HG02678 (cell line): ENCODE results near the gene MRRF.
"Not testable (repeated sequence)": the region's sequence is repeated elsewhere in the genome, so short reads cannot be mapped to it uniquely, and the experiment has no call there.

Experiments
- ATAC-seq: cut with Tn5 transposase; IDR thresholded peaks from one replicate; pipeline ENCODE4 v1.9.1; 2021; ENCODE audit warnings: mild to moderate bottlenecking, moderate library complexity; ENCODE audit not compliant: unreplicated experiment

Gene MRRF

GRCh38 chr9:122327175-122327574 lies 62.5 kb downstream of the MRRF start:
- ATAC-seq: no peak

- no peak for ATAC-seq
These were observed 64.9 kb downstream of the MRRF start for GRCh38 chr9:122329597-122329996.

- ATAC-seq: not testable (repeated sequence)
These were observed 65.8 kb downstream of the MRRF start for GRCh38 chr9:122330466-122330865.

- no peak for ATAC-seq
These were observed 66.8 kb downstream of the MRRF start for GRCh38 chr9:122331523-122331927.

- ATAC-seq: no peak
These were observed 67.4 kb downstream of the MRRF start for GRCh38 chr9:122332083-122332482.

- ATAC-seq: no peak
These were observed 68.0 kb downstream of the MRRF start for GRCh38 chr9:122332644-122333043.

GRCh38 chr9:122333169-122333808 lies 68.6 kb downstream of the MRRF start:
- ATAC-seq: no peak

- no peak for ATAC-seq
These were observed 70.2 kb downstream of the MRRF start for GRCh38 chr9:122334916-122335315.

GRCh38 chr9:122336189-122336588 lies 71.5 kb downstream of the MRRF start:
- no peak for ATAC-seq

- ATAC-seq: no peak
These were observed 72.3 kb downstream of the MRRF start for GRCh38 chr9:122336866-122337555.

GRCh38 chr9:122337556-122337929 lies 72.9 kb downstream of the MRRF start:
- no peak for ATAC-seq

- ATAC-seq: no peak
These were observed 73.9 kb downstream of the MRRF start for GRCh38 chr9:122338536-122338935.

- ATAC-seq: no peak
These were observed 74.3 kb downstream of the MRRF start for GRCh38 chr9:122338994-122339393.

GRCh38 chr9:122339579-122339978 lies 74.9 kb downstream of the MRRF start:
- no peak for ATAC-seq

- no peak for ATAC-seq
These were observed 75.5 kb downstream of the MRRF start for GRCh38 chr9:122340161-122340560.

GRCh38 chr9:122342323-122343050 lies 77.8 kb downstream of the MRRF start:
- ATAC-seq: no peak

- ATAC-seq: no peak
These were observed 82.0 kb downstream of the MRRF start for GRCh38 chr9:122346478-122347347.

GRCh38 chr9:122347348-122348287 lies 82.9 kb downstream of the MRRF start:
- no peak for ATAC-seq

- ATAC-seq: no peak
These were observed 83.7 kb downstream of the MRRF start for GRCh38 chr9:122348288-122348777.

GRCh38 chr9:122348791-122349190 lies 84.1 kb downstream of the MRRF start:
- no peak for ATAC-seq
